ENCODE data around the gene ERICH3.
A peak's percentile ranks its signal among the peaks of the same experiment; 100 is the strongest.

Gene ERICH3

DNA sequence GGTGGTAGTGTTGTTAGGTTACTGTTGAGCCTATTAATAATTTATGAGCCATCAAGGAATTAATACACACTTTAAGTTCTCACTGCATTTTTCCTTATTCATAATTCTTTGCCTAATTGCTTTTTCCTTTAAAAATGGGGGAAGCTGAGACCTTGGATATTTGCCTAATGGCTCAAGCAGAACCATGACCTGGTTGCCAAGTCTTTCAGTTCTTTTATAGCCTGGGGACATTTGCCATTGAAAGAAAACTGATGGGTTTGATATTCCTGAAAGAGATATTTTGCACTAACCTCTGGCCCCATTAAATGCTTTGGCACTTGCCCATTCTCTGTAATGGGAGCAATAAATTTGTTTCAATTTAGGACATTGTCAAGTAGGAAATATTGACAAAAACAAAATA is 142.7 kb downstream of the ERICH3 start:
- DNase-seq (no peak), ATAC-seq (replicated peaks) (no peak)
- no peak overlapping the region for H3K4me3 Mint-ChIP-seq
- H3K36me3 Mint-ChIP-seq, result no peaks in the 10 kb centered on the region
- H3K9me3 Mint-ChIP-seq, result no peaks in the 10 kb centered on the region
- H3K27ac Mint-ChIP-seq, result no peak overlapping the region
- no peaks in the 10 kb centered on the region for H3K4me1 Mint-ChIP-seq
- H3K27me3 Mint-ChIP-seq, result peaks cover 0 to 11% of the 10 kb centered on the region in 2 donors

DNA sequence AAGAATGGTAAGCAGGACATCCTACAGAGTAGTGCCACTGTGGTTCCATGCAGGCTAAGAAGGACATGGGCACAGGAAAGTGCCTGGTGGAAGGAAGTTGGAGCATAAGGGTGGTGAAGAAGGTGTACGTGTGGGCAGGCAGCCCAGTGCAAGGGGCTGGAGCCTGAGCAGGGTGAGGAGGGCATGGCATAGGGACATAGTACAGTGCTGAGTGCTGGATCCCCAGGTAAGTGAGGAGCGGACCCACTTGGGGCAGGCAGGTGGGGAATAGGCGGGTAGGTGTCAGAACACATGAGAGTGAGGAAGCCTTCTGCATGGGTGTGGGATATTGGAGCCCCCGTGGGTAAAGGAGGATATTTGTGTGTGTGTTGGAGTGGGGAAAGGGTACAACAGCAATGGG is 145.5 kb downstream of the ERICH3 start:
- Mint-ChIP-seq H3K4me3 (no peak overlapping the region), H3K9me3 (no peaks in the 10 kb centered on the region), H3K27me3 (peaks cover 0 to 11% of the 10 kb centered on the region in 2 donors), H3K27ac (no peak overlapping the region), H3K36me3 (no peaks in the 10 kb centered on the region), H3K4me1 (no peaks in the 10 kb centered on the region)
- peak in 1 of 2 donors; percentile 22 for ATAC-seq (replicated peaks)
- DNase-seq, result no peak

DNA sequence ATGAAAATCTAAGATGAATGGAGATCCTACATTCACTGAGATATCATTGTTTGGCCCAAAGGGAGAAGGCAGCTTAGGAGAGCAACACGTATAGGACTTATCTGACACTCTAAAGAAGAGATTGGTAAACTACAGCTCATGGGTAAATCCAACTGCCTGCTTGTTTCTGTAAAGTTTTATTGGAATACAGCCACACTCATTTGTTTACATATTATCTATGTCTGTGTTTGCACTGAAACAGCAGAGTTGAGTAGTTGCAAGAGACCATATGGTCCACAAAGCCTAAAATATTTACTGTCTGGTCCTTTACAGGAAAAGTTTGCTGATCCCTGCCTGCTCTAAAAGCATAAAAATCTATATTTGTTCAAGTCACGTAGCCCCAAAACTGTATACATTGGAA is 146.9 kb downstream of the ERICH3 start:
- no peaks in the 10 kb centered on the region for H3K36me3 Mint-ChIP-seq
- H3K4me3 Mint-ChIP-seq, result no peak overlapping the region
- no peaks in the 10 kb centered on the region for H3K4me1 Mint-ChIP-seq
- H3K27ac Mint-ChIP-seq, result no peak overlapping the region
- no peaks in the 10 kb centered on the region for H3K9me3 Mint-ChIP-seq
- peaks cover 0 to 11% of the 10 kb centered on the region in 2 donors for H3K27me3 Mint-ChIP-seq
- no peak for ATAC-seq (replicated peaks)
- DNase-seq, result no peak

DNA sequence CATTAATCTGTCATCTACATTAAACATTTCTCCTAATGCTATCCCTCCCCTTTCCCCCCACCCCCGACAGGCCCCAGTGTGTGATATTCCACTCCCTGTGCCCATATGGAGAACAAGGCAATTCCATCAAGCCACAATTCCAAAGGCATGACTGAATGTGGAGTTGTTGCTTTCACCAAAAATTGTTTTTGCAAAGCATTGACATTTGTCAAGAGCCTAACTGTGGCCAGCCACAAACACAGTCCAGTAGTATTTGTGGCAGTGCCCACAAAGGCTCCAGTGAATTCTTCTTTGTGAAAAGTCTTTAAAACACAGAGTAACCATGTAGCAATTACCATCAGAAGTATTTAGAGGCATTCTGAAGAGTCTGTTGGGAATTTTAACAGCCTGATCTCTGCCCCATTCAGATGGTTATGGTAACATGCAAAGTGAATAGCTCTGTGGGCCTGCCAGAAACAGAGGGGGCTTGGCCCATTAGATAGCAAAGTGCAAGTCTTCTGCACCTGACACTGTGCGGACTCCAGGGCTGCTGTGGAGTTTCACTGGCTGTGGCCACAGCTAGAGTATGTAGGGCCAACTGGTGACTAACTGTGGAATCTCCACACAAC is 149.6 kb downstream of the ERICH3 start:
- no peaks in the 10 kb centered on the region for H3K4me1 Mint-ChIP-seq
- no peaks in the 10 kb centered on the region for H3K9me3 Mint-ChIP-seq
- no peak for DNase-seq
- H3K27ac Mint-ChIP-seq, result no peak overlapping the region
- no peak for ATAC-seq (replicated peaks)
- H3K27me3 Mint-ChIP-seq, result peaks cover 0 to 11% of the 10 kb centered on the region in 2 donors
- H3K36me3 Mint-ChIP-seq, result no peaks in the 10 kb centered on the region
- no peak overlapping the region for H3K4me3 Mint-ChIP-seq

DNA sequence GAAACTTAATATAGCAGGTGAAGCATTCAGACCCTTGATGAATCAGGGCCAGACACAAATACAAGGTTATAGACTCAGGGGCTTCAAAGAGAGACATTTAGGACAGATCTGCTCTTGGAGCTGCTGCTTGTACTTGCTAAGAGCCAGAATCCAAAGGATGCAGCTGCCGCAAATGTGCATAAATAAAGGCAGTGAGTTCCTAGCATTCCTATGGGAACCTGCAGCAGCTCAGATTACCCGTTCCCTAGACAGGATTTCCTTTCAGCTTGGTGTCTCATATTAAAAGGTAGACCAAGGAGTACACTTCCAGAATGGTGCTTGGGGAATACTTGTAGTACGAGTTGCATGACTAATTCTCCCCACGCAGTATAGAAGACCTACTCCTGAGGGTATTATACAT is 151.4 kb downstream of the ERICH3 start:
- Mint-ChIP-seq H3K27ac (no peak overlapping the region), H3K27me3 (peaks cover 0 to under 1% of the 10 kb centered on the region in 2 donors), H3K36me3 (no peaks in the 10 kb centered on the region), H3K9me3 (no peaks in the 10 kb centered on the region), H3K4me1 (no peaks in the 10 kb centered on the region), H3K4me3 (no peak overlapping the region)
- ATAC-seq (replicated peaks) (no peak), DNase-seq (no peak)
